Naive thymus-derived CD4-positive, alpha-beta T cell (primary cell): ENCODE results near the gene TPRKB. TPM values are rescaled to one million over a fixed set of nuclear protein-coding genes. Genes with fewer than 3 reads are reported as not detected.

Source experiments
- ATAC-seq: fragments of 150-1000 bp; cut with Tn5 transposase; 2 replicates; pipeline ENCODE4 v1.10.0; 2021; ENCODE audit warnings: mild to moderate bottlenecking, moderate library complexity
- CTCF ChIA-PET: fragments of 350-600 bp; sonication (Branson Sonifier 250); formaldehyde crosslinking; loops from one replicate; lab custom pipeline; 2021; ENCODE audit warnings: antibody characterized with exemption; lab: Charles Lee
- POLR2A ChIA-PET: fragments of 350-600 bp; sonication (Branson Sonifier 250); formaldehyde crosslinking; loops from one replicate; lab custom pipeline; 2021; ENCODE audit warnings: antibody characterized with exemption, inconsistent platforms; lab: Charles Lee
- DNase-seq, 9 donors: peaks; one replicate each; pipeline versions ENCODE4 v3.0.0 to v3.0.0-alpha.2; 2020 to 2022; ENCODE audit warnings: mixed read lengths in 1 of 9
- H3K27ac ChIP-seq: one replicate; pipeline ENCODE4 v1.7.0; 2013; ENCODE audit warnings: mild to moderate bottlenecking, low read depth, low read length, moderate library complexity
- H3K27me3 ChIP-seq, 2 donors: one replicate each; pipeline ENCODE4 v1.7.0; 2013; ENCODE audit warnings: low read length in 2 of 2, mild to moderate bottlenecking in 2 of 2, moderate library complexity in 2 of 2; ENCODE audit not compliant: control insufficient read depth in 2 of 2, insufficient read depth in 2 of 2
- H3K36me3 ChIP-seq, 3 experiments: 1 replicate in 2 of 3; 2 replicates in 1 of 3; pipeline ENCODE4 v1.7.0; 2013; ENCODE audit warnings: low read length in 3 of 3, mild to moderate bottlenecking in 3 of 3, moderate library complexity in 1 of 3; ENCODE audit not compliant: insufficient read depth in 3 of 3, control insufficient read depth in 2 of 3
- H3K4me1 ChIP-seq, 2 donors: one replicate each; pipeline ENCODE4 v1.7.0; 2013; ENCODE audit warnings: low read length in 2 of 2, mild to moderate bottlenecking in 2 of 2, moderate library complexity in 1 of 2; ENCODE audit not compliant: control insufficient read depth in 2 of 2, insufficient read depth in 2 of 2
- H3K4me3 ChIP-seq: 2 replicates; pipeline ENCODE4 v1.7.0; 2013; ENCODE audit warnings: mild to moderate bottlenecking, low read length
- H3K9me3 ChIP-seq, 3 experiments: 1 replicate in 2 of 3; 2 replicates in 1 of 3; pipeline ENCODE4 v1.7.0; 2013; ENCODE audit warnings: low read length in 3 of 3; ENCODE audit not compliant: control insufficient read depth in 2 of 3
- H3K27ac Mint-ChIP-seq, 9 donors: one replicate each; pipeline ENCODE4 v1.8.0; 2020 to 2022; ENCODE audit warnings: mixed read lengths in 9 of 9, mild to moderate bottlenecking in 8 of 9, moderate library complexity in 5 of 9, inconsistent platforms in 2 of 9
- H3K27me3 Mint-ChIP-seq, 5 donors: one replicate each; pipeline ENCODE4 v1.8.0; 2021 to 2022; ENCODE audit warnings: mixed read lengths in 5 of 5, mild to moderate bottlenecking in 1 of 5
- H3K36me3 Mint-ChIP-seq, 5 donors: one replicate each; pipeline ENCODE4 v1.8.0; 2020 to 2022; ENCODE audit warnings: mixed read lengths in 5 of 5, mild to moderate bottlenecking in 3 of 5, inconsistent platforms in 1 of 5
- H3K4me1 Mint-ChIP-seq, 7 donors: one replicate each; pipeline ENCODE4 v1.8.0; 2020 to 2022; ENCODE audit warnings: mixed read lengths in 7 of 7, mild to moderate bottlenecking in 3 of 7, inconsistent platforms in 1 of 7
- H3K4me3 Mint-ChIP-seq, 10 donors: one replicate each; pipeline ENCODE4 v1.8.0; 2020 to 2022; ENCODE audit warnings: mild to moderate bottlenecking in 10 of 10, mixed read lengths in 10 of 10, moderate library complexity in 6 of 10, inconsistent platforms in 2 of 10
- H3K9me3 Mint-ChIP-seq, 11 donors: one replicate each; pipeline ENCODE4 v1.8.0; 2020 to 2022; ENCODE audit warnings: mixed read lengths in 11 of 11, mild to moderate bottlenecking in 4 of 11, inconsistent platforms in 1 of 11, moderate library complexity in 1 of 11
- intact Hi-C, 2 donors: fragments of 100-400 bp; cut with micrococcal nuclease; formaldehyde crosslinking; loops; one replicate each; pipeline ENCODE4 v1.15.1; 2023
- polyA plus RNA-seq, 2 donors: library from polyadenylated mRNA; unstranded; fragments of 300-500 nt; fragmentation: Illumina TruSeq; gene quantifications; one replicate each; pipeline ENCODE4 v1.2.3, GENCODE V29; 2021
- total RNA-seq, 6 experiments: library from RNA in 5 of 6; stranded (reverse) in 5 of 6; gene quantifications; 1 replicate in 5 of 6; 2 replicates in 1 of 6; pipeline ENCODE4 v1.2.3 and lab custom pipeline; 2021 to 2026

TPRKB gene
- total and polyA plus RNA-seq, 7 experiments from 2014 or later = 16.5 to 87.9 (median 28.0) TPM

GRCh38 chr2:73716543-73717250 lies 20.4 kb downstream of the TPRKB start:
- H3K9me3 Mint-ChIP-seq = peaks cover 3 to 28% (median 9%) of the 10 kb centered on the region in 11 donors
- no peak overlapping the region for H3K4me3 Mint-ChIP-seq
- Histone ChIP-seq H3K27ac (no peak overlapping the region), H3K36me3 (no peaks in the 10 kb centered on the region), H3K27me3 (no peaks in the 10 kb centered on the region), H3K9me3 (no peaks in the 10 kb centered on the region), H3K4me1 (no peaks in the 10 kb centered on the region), H3K4me3 (no peak overlapping the region)
- intact Hi-C loops = no loop called here
- peaks cover 0 to 13% (median 3%) of the 10 kb centered on the region in 5 donors for H3K27me3 Mint-ChIP-seq
- ChIA-PET CTCF (no interaction called here), POLR2A (no interaction called here)
- DNase-seq (no peak), ATAC-seq (peak; percentile 56)
- H3K27ac Mint-ChIP-seq = peak overlapping the region in 1 of 9 donors; percentile 14
- H3K36me3 Mint-ChIP-seq = peaks cover 0 to 12% (median 6%) of the 10 kb centered on the region in 5 donors
- H3K4me1 Mint-ChIP-seq = no peaks in the 10 kb centered on the region

GRCh38 chr2:73714091-73714490 lies 23.1 kb downstream of the TPRKB start:
- H3K9me3 Mint-ChIP-seq = peaks cover 3 to 41% (median 13%) of the 10 kb centered on the region in 11 donors
- no peak overlapping the region for H3K27ac Mint-ChIP-seq
- DNase-seq (no peak), ATAC-seq (no peak)
- no peaks in the 10 kb centered on the region for H3K9me3 ChIP-seq
- POLR2A ChIA-PET = no interaction called here
- no peaks in the 10 kb centered on the region for H3K27me3 ChIP-seq
- peaks cover 0 to 13% (median 7%) of the 10 kb centered on the region in 5 donors for H3K27me3 Mint-ChIP-seq
- H3K4me3 ChIP-seq = no peak overlapping the region
- no peaks in the 10 kb centered on the region for H3K4me1 Mint-ChIP-seq
- CTCF ChIA-PET = no interaction called here
- H3K4me1 ChIP-seq = no peaks in the 10 kb centered on the region
- intact Hi-C loops = no loop called here
- H3K36me3 Mint-ChIP-seq = peaks cover 0 to 23% (median 8%) of the 10 kb centered on the region in 5 donors
- H3K36me3 ChIP-seq = no peaks in the 10 kb centered on the region
- no peak overlapping the region for H3K27ac ChIP-seq
- H3K4me3 Mint-ChIP-seq = no peak overlapping the region

GRCh38 chr2:73708527-73708926 lies 28.6 kb downstream of the TPRKB start:
- Mint-ChIP-seq H3K4me1 (no peaks in the 10 kb centered on the region), H3K9me3 (peaks cover under 1 to 27% (median 6%) of the 10 kb centered on the region in 11 donors), H3K36me3 (peaks cover 0 to 12% (median 5%) of the 10 kb centered on the region in 5 donors), H3K27me3 (peaks cover 2 to 15% (median 6%) of the 10 kb centered on the region in 5 donors), H3K27ac (no peak overlapping the region), H3K4me3 (no peak overlapping the region)
- ChIA-PET POLR2A (no interaction called here), CTCF (no interaction called here)
- Histone ChIP-seq H3K27ac (no peak overlapping the region), H3K27me3 (no peaks in the 10 kb centered on the region), H3K4me3 (no peak overlapping the region), H3K36me3 (no peaks in the 10 kb centered on the region), H3K9me3 (no peaks in the 10 kb centered on the region), H3K4me1 (no peaks in the 10 kb centered on the region)
- ATAC-seq (no peak), DNase-seq (no peak)
- intact Hi-C loops = no loop called here

GRCh38 chr2:73707636-73708035 lies 29.5 kb downstream of the TPRKB start:
- Histone ChIP-seq H3K27ac (no peak overlapping the region), H3K36me3 (no peaks in the 10 kb centered on the region), H3K4me1 (no peaks in the 10 kb centered on the region), H3K27me3 (no peaks in the 10 kb centered on the region), H3K4me3 (no peak overlapping the region), H3K9me3 (no peaks in the 10 kb centered on the region)
- Mint-ChIP-seq H3K27ac (no peak overlapping the region), H3K4me1 (no peaks in the 10 kb centered on the region), H3K36me3 (peaks cover 0 to 11% (median 5%) of the 10 kb centered on the region in 5 donors), H3K27me3 (peaks cover 6 to 21% (median 10%) of the 10 kb centered on the region in 5 donors), H3K9me3 (peaks cover 0 to 24% (median 5%) of the 10 kb centered on the region in 11 donors), H3K4me3 (no peak overlapping the region)
- intact Hi-C loops = no loop called here
- CTCF ChIA-PET = no interaction called here
- POLR2A ChIA-PET = no interaction called here
- DNase-seq = no peak
- no peak for ATAC-seq

- Mint-ChIP-seq H3K27ac (no peak overlapping the region), H3K9me3 (peaks cover 0 to 19% (median 5%) of the 10 kb centered on the region in 11 donors), H3K27me3 (peaks cover 6 to 27% (median 10%) of the 10 kb centered on the region in 5 donors), H3K4me3 (no peak overlapping the region), H3K4me1 (no peaks in the 10 kb centered on the region), H3K36me3 (peaks cover 0 to 11% (median 5%) of the 10 kb centered on the region in 5 donors)
- CTCF ChIA-PET = no interaction called here
- Histone ChIP-seq H3K4me3 (no peak overlapping the region), H3K27me3 (no peaks in the 10 kb centered on the region), H3K36me3 (no peaks in the 10 kb centered on the region), H3K9me3 (no peaks in the 10 kb centered on the region), H3K4me1 (no peaks in the 10 kb centered on the region), H3K27ac (no peak overlapping the region)
- ATAC-seq (no peak), DNase-seq (no peak)
- intact Hi-C loops = no loop called here
- POLR2A ChIA-PET = interaction anchor here (0.7 kb wide), 1 partner anchor 1183 kb away, joined by 3 read pairs; no protein-coding TSS in a partner anchor
Measured at GRCh38 chr2:73707058-73707457, 30.1 kb downstream of the TPRKB start.

- ChIA-PET CTCF (no interaction called here), POLR2A (no interaction called here)
- Histone ChIP-seq H3K9me3 (no peaks in the 10 kb centered on the region), H3K27ac (no peak overlapping the region), H3K36me3 (no peaks in the 10 kb centered on the region), H3K4me1 (no peaks in the 10 kb centered on the region), H3K27me3 (no peaks in the 10 kb centered on the region), H3K4me3 (no peak overlapping the region)
- H3K27ac Mint-ChIP-seq = no peak overlapping the region
- H3K4me3 Mint-ChIP-seq = no peak overlapping the region
- ATAC-seq (no peak), DNase-seq (no peak)
- peaks cover 8 to 43% (median 21%) of the 10 kb centered on the region in 5 donors for H3K27me3 Mint-ChIP-seq
- peaks cover 0 to 7% (median 5%) of the 10 kb centered on the region in 5 donors for H3K36me3 Mint-ChIP-seq
- peaks cover 0 to 6% (median 2%) of the 10 kb centered on the region in 11 donors for H3K9me3 Mint-ChIP-seq
- no peaks in the 10 kb centered on the region for H3K4me1 Mint-ChIP-seq
- intact Hi-C loops = no loop called here
Measured at GRCh38 chr2:73705091-73705490, 32.1 kb downstream of the TPRKB start.

GRCh38 chr2:73704285-73704684 lies 32.9 kb downstream of the TPRKB start:
- Histone ChIP-seq H3K27me3 (no peaks in the 10 kb centered on the region), H3K27ac (no peak overlapping the region), H3K36me3 (no peaks in the 10 kb centered on the region), H3K4me3 (no peak overlapping the region), H3K9me3 (no peaks in the 10 kb centered on the region), H3K4me1 (no peaks in the 10 kb centered on the region)
- DNase-seq (no peak), ATAC-seq (no peak)
- Mint-ChIP-seq H3K27ac (no peak overlapping the region), H3K27me3 (peaks cover 8 to 37% (median 21%) of the 10 kb centered on the region in 5 donors), H3K36me3 (peaks cover 0 to 7% (median 0%) of the 10 kb centered on the region in 5 donors), H3K4me1 (no peaks in the 10 kb centered on the region), H3K9me3 (peaks cover 0 to 2% (median 0%) of the 10 kb centered on the region in 11 donors), H3K4me3 (no peak overlapping the region)
- POLR2A ChIA-PET = no interaction called here
- intact Hi-C loops = no loop called here
- CTCF ChIA-PET = no interaction called here
